Activated B cell treated with CpG ODN at 0.5 μM for 24 hours (primary cell): ENCODE data around the gene CUX1. TPM values are rescaled to one million over a fixed set of nuclear protein-coding genes. Genes with fewer than 3 reads are reported as not detected.
A peak's percentile ranks its signal among the peaks of the same experiment; 100 is the strongest.

ENCODE experiments used
- ATAC-seq: fragments of 200-7000 bp; cut with Tn5 transposase; one replicate; pipeline ENCODE4 v1.10.0; 2021; ENCODE audit warnings: low read depth, mild to moderate bottlenecking, moderate library complexity
- CTCF ChIA-PET: fragments of 350-600 bp; sonication (Branson Sonifier 250); formaldehyde crosslinking; loops from one replicate; lab custom pipeline; 2021; ENCODE audit warnings: antibody characterized with exemption; lab: Charles Lee
- POLR2A ChIA-PET: fragments of 350-600 bp; sonication (Branson Sonifier 250); formaldehyde crosslinking; loops from one replicate; lab custom pipeline; 2021; ENCODE audit warnings: antibody characterized with exemption; lab: Charles Lee
- DNase-seq: peaks from one replicate; pipeline ENCODE4 v3.0.0; 2022
- H3K27ac Mint-ChIP-seq: one replicate; pipeline ENCODE4 v1.8.0; 2020; ENCODE audit warnings: mixed read lengths
- H3K27me3 Mint-ChIP-seq: one replicate; pipeline ENCODE4 v1.8.0; 2021; ENCODE audit warnings: mixed read lengths
- H3K36me3 Mint-ChIP-seq: one replicate; pipeline ENCODE4 v1.8.0; 2021; ENCODE audit warnings: low read depth, mixed read lengths
- H3K4me1 Mint-ChIP-seq: one replicate; pipeline ENCODE4 v1.8.0; 2021; ENCODE audit warnings: mixed read lengths
- H3K4me3 Mint-ChIP-seq: one replicate; pipeline ENCODE4 v1.8.0; 2020; ENCODE audit warnings: mild to moderate bottlenecking, mixed read lengths
- H3K9me3 Mint-ChIP-seq: one replicate; pipeline ENCODE4 v1.8.0; 2020; ENCODE audit warnings: mixed read lengths
- CTCF ChIP-seq: fragments of 200-600 bp; IDR thresholded peaks from one replicate; pipeline ENCODE4 v1.8.0; 2022; ENCODE audit warnings: antibody characterized with exemption, mild to moderate bottlenecking
- intact Hi-C: fragments of 100-400 bp; cut with micrococcal nuclease; formaldehyde crosslinking; loops from one replicate; pipeline ENCODE4 v1.15.1; 2024
- total RNA-seq: library from RNA; stranded (reverse); gene quantifications from 2 replicates; pipeline ENCODE4 v1.2.3, GENCODE V29; 2022

The CUX1 gene
- total RNA-seq, 1 donor from 2014 or later: 61.7 TPM

GRCh38 chr7:102285540-102286236, 468.3 kb downstream of the CUX1 start:
- H3K4me3 Mint-ChIP-seq: peak overlapping the region; percentile 78
- H3K27me3 Mint-ChIP-seq: no peaks in the 10 kb centered on the region
- H3K9me3 Mint-ChIP-seq: no peaks in the 10 kb centered on the region
- POLR2A ChIA-PET: interaction anchor here (0.5 to 6.0 kb wide), 5 partner anchors 11 to 131 kb away, joined by 3 to 180 read pairs (median 4); no protein-coding TSS in a partner anchor
- CTCF ChIA-PET: interaction anchor here (1.1 to 1.3 kb wide), 3 partner anchors 104 to 110 kb away, joined by 3 to 6 read pairs (median 3); partner anchors contain the start of gene PRKRIP1
- TF ChIP-seq CTCF: no peak
- intact Hi-C loops: loop anchor here (1.0 to 5.0 kb wide), 3 partner anchors 32 to 182 kb away; partner anchors contain the start of gene PRKRIP1
- no peaks in the 10 kb centered on the region for H3K36me3 Mint-ChIP-seq
- DNase-seq (no peak), ATAC-seq (no peak)
- peaks cover 59% of the 10 kb centered on the region for H3K4me1 Mint-ChIP-seq
- H3K27ac Mint-ChIP-seq: peak overlapping the region; percentile 53

- ChIA-PET CTCF (interaction anchor here (0.7 to 2.1 kb wide), 5 partner anchors 21 to 118 kb away, joined by 3 to 10 read pairs (median 3); partner anchors contain the start of gene PRKRIP1), POLR2A (interaction anchor here (0.5 to 6.0 kb wide), 12 partner anchors 10 to 1397 kb away, joined by 3 to 180 read pairs (median 6); partner anchors contain the start of genes PRKRIP1 and UFSP1)
- DNase-seq (peak; percentile 83), ATAC-seq (peak; percentile 38)
- H3K27me3 Mint-ChIP-seq: no peaks in the 10 kb centered on the region
- intact Hi-C loops: loop anchor here (1.0 to 5.0 kb wide), 5 partner anchors 21 to 181 kb away; partner anchors contain the start of gene PRKRIP1
- peak within 1 kb of the TSS; percentile 53 for H3K27ac Mint-ChIP-seq
- no peaks in the 10 kb centered on the region for H3K9me3 Mint-ChIP-seq
- no peak for TF ChIP-seq CTCF
- no peaks in the 10 kb centered on the region for H3K36me3 Mint-ChIP-seq
- peaks cover 64% of the 10 kb centered on the region for H3K4me1 Mint-ChIP-seq
- H3K4me3 Mint-ChIP-seq: peak within 1 kb of the TSS; percentile 83
Measured at GRCh38 chr7:102286237-102287110, 469.0 kb downstream of the CUX1 start, which contains the start of gene SH2B2. Gene SH2B2 (plus strand): TSS chr7:102286868. CDS start chr7:102300551, 13,683 bp downstream.

GRCh38 chr7:102287111-102287980, 469.9 kb downstream of the CUX1 start:
- peak; percentile 51 for DNase-seq
- CTCF ChIA-PET: interaction anchor here (0.7 to 2.1 kb wide), 9 partner anchors 9 to 117 kb away, joined by 3 to 10 read pairs (median 3); partner anchors contain the start of gene PRKRIP1
- peaks cover 71% of the 10 kb centered on the region for H3K4me1 Mint-ChIP-seq

More at GRCh38 chr7:102287111-102287980, 469.9 kb downstream of the CUX1 start:
- Mint-ChIP-seq H3K36me3 (no peaks in the 10 kb centered on the region), H3K4me3 (peak overlapping the region; percentile 83), H3K27ac (peak overlapping the region; percentile 53), H3K9me3 (no peaks in the 10 kb centered on the region), H3K27me3 (no peaks in the 10 kb centered on the region)
- POLR2A ChIA-PET: interaction anchor here (0.5 to 6.0 kb wide), 14 partner anchors 10 to 1397 kb away, joined by 3 to 180 read pairs (median 6); partner anchors contain the start of genes PRKRIP1 and UFSP1
- peak; percentile 68 for ATAC-seq
- no peak for TF ChIP-seq CTCF
- intact Hi-C loops: loop anchor here (1.0 to 5.0 kb wide), 3 partner anchors 20 to 180 kb away; no protein-coding TSS in a partner anchor
